ENCODE data around the gene LYPD1. TPM values are rescaled to one million over a fixed set of nuclear protein-coding genes. Genes with fewer than 3 reads are reported as not detected.

Gene LYPD1
- total and polyA plus RNA-seq, 9 of the 15 experiments (the other 6 are each of a cell fraction or from before 2014, with no cell fraction given), result not detected

- TF ChIP-seq CC2D1A (IDR thresholded peaks at IDR 0.05), result no peak
- TF ChIP-seq NCOA2 (IDR thresholded peaks at IDR 0.05; ENCODE audit: partially characterized antibody in 2 of 2), result peak in 1 of 2 experiments; percentile 23
- no peak for DNase-seq (ENCODE audit: extremely low read depth in 1 of 4, low spot score in 3 of 4)
- Histone ChIP-seq H3K4me3 (no peak overlapping the region), H3K79me2 (ENCODE audit: control insufficient read depth, insufficient read depth, low read length) (no peaks in the 10 kb centered on the region), H2AFZ (ENCODE audit: low read depth, low read length) (no peak overlapping the region), H3K27me3 (ENCODE audit: control insufficient read depth in 2 of 2, insufficient read depth in 2 of 2, low read length in 2 of 2) (no peaks in the 10 kb centered on the region; a peak in 1 of 5 replicates), H4K20me1 (replicated peaks; ENCODE audit: control insufficient read depth, insufficient read depth, low read length) (no peaks in the 10 kb centered on the region), H3K4me1 (replicated peaks in 1 of 2; ENCODE audit: control insufficient read depth in 2 of 2, insufficient read depth in 2 of 2, low read length in 2 of 2) (no peaks in the 10 kb centered on the region), H3K36me3 (ENCODE audit: control insufficient read depth, insufficient read depth, low read length) (no peaks in the 10 kb centered on the region), H3K9ac (ENCODE audit: insufficient read depth in 1 of 2, low read depth in 2 of 2, low read length in 2 of 2) (no peak overlapping the region), H3K9me1 (ENCODE audit: control insufficient read depth, insufficient read depth, low read length) (no peaks in the 10 kb centered on the region), H3K27ac (ENCODE audit: extremely low read depth, low read depth, low read length) (no peak overlapping the region), H3K4me2 (ENCODE audit: insufficient read depth, low read length) (no peak overlapping the region), H3K9me3 (replicated peaks; ENCODE audit: control insufficient read depth, insufficient read depth, low read depth, low read length) (no peaks in the 10 kb centered on the region)
- no peak for ATAC-seq
- WGBS (ENCODE audit: insufficient coverage, low coverage, missing lambda C conversion rate), result 0% methylated on average over 3 of the region's 3 CpGs
- intact Hi-C loops (cut with micrococcal nuclease), result no loop called here
- ChIA-PET POLR2A (no interaction called here), CTCF (ENCODE audit: low intra/inter-chr PET ratio) (no interaction called here)
- no peak for FAIRE-seq
- in situ Hi-C loops (cut with MboI), result no loop called here
- BruUV-seq (replicated peaks), result no TSS peak
These were observed 52.0 kb downstream of the LYPD1 start for GRCh38 chr2:132617989-132618388.

- no peak for ATAC-seq
- CTCF ChIA-PET (ENCODE audit: low intra/inter-chr PET ratio), result no interaction called here
- no peak overlapping the region for H3K4me2 ChIP-seq (ENCODE audit: insufficient read depth, low read length)
- DNase-seq (ENCODE audit: extremely low read depth in 1 of 4, low spot score in 3 of 4), result no peak
- POLR2A ChIA-PET, result interaction anchor here (1.4 kb wide), 1 partner anchor 9 kb away, joined by 3 read pairs; no protein-coding TSS in a partner anchor
- BruUV-seq (replicated peaks), result no TSS peak
- intact Hi-C loops (cut with micrococcal nuclease), result no loop called here
- H3K4me3 ChIP-seq, result no peak overlapping the region
- no peak overlapping the region for H3K9ac ChIP-seq (ENCODE audit: insufficient read depth in 1 of 2, low read depth in 2 of 2, low read length in 2 of 2)
- H3K36me3 ChIP-seq (ENCODE audit: control insufficient read depth, insufficient read depth, low read length), result no peaks in the 10 kb centered on the region
- WGBS (ENCODE audit: insufficient coverage, low coverage, missing lambda C conversion rate), result 0% methylated on average over 5 of the region's 5 CpGs
- no peak for FAIRE-seq
- H3K27ac ChIP-seq (ENCODE audit: extremely low read depth, low read depth, low read length), result no peak overlapping the region
- no peaks in the 10 kb centered on the region for H3K9me1 ChIP-seq (ENCODE audit: control insufficient read depth, insufficient read depth, low read length)
- no peaks in the 10 kb centered on the region for H3K27me3 ChIP-seq (ENCODE audit: control insufficient read depth in 2 of 2, insufficient read depth in 2 of 2, low read length in 2 of 2)
- no peaks in the 10 kb centered on the region for H3K9me3 ChIP-seq (replicated peaks; ENCODE audit: control insufficient read depth, insufficient read depth, low read depth, low read length)
- H3K4me1 ChIP-seq (replicated peaks in 1 of 2; ENCODE audit: control insufficient read depth in 2 of 2, insufficient read depth in 2 of 2, low read length in 2 of 2), result no peaks in the 10 kb centered on the region
- H4K20me1 ChIP-seq (replicated peaks; ENCODE audit: control insufficient read depth, insufficient read depth, low read length), result no peaks in the 10 kb centered on the region
- no peak overlapping the region for H2AFZ ChIP-seq (ENCODE audit: low read depth, low read length)
- H3K79me2 ChIP-seq (ENCODE audit: control insufficient read depth, insufficient read depth, low read length), result no peaks in the 10 kb centered on the region
- in situ Hi-C loops (cut with MboI), result no loop called here
- no peak for TF ChIP-seq ZNF263 (CRISPR knock-in tag; IDR thresholded peaks at IDR 0.05; ENCODE audit: borderline replicate concordance)
- TF ChIP-seq, protein P1, sequence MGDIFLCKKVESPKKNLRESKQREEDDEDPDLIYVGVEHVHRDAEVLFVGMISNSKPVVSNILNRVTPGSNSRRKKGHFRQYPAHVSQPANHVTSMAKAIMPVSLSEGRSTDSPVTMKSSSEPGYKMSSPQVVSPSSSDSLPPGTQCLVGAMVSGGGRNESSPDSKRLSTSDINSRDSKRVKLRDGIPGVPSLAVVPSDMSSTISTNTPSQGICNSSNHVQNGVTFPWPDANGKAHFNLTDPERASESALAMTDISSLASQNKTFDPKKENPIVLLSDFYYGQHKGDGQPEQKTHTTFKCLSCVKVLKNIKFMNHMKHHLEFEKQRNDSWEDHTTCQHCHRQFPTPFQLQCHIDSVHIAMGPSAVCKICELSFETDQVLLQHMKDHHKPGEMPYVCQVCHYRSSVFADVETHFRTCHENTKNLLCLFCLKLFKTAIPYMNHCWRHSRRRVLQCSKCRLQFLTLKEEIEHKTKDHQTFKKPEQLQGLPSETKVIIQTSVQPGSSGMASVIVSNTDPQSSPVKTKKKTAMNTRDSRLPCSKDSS (IDR thresholded peaks at IDR 0.05; ENCODE audit: low read depth, partially characterized antibody), result no peak
- no peak for TF ChIP-seq RB1 (IDR thresholded peaks at IDR 0.05; ENCODE audit: low read depth)
These were observed 54.5 kb downstream of the LYPD1 start for GRCh38 chr2:132615329-132616085.
